HG03025 (cell line): ENCODE data around the gene ASCC3.
"Not testable (repeated sequence)": the region's sequence is repeated elsewhere in the genome, so short reads cannot be mapped to it uniquely, and the experiment has no call there.

Experiments used
- ATAC-seq: cut with Tn5 transposase; IDR thresholded peaks from one replicate; pipeline ENCODE4 v1.9.1; 2021; ENCODE audit warnings: mild to moderate bottlenecking, moderate library complexity; ENCODE audit not compliant: unreplicated experiment, low FRiP score

ASCC3 gene

DNA sequence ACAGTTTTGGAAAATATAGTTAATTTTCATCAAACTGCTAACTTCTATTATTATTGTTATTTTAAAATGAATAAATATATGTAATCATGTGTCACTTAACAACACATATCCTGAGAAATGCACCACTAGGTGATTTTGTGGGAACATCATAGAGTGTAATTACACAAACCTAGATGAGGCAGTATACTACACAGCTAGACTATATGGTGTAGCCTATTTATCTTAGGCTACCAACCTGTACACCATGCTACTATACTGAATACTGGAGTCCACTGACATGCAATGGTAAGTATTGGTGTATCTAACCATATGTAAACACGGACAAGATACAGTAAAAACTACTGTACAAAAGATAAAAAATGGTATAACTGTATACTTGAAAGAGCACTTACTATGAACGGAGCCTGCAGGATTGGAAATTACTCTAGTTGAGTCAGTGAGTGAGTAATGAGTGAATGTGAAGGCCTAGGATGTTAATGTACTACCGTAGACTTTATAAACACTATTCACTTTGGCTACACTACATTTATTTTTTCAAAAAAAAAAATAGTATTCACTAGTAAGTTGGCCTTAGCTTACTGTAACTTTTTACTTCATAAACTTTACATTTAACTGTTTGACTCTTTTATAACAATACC, 72.4 kb downstream of the ASCC3 start:
- ATAC-seq: no peak

GRCh38 chr6:100806296-100806695, 74.8 kb downstream of the ASCC3 start:
- no peak for ATAC-seq

DNA sequence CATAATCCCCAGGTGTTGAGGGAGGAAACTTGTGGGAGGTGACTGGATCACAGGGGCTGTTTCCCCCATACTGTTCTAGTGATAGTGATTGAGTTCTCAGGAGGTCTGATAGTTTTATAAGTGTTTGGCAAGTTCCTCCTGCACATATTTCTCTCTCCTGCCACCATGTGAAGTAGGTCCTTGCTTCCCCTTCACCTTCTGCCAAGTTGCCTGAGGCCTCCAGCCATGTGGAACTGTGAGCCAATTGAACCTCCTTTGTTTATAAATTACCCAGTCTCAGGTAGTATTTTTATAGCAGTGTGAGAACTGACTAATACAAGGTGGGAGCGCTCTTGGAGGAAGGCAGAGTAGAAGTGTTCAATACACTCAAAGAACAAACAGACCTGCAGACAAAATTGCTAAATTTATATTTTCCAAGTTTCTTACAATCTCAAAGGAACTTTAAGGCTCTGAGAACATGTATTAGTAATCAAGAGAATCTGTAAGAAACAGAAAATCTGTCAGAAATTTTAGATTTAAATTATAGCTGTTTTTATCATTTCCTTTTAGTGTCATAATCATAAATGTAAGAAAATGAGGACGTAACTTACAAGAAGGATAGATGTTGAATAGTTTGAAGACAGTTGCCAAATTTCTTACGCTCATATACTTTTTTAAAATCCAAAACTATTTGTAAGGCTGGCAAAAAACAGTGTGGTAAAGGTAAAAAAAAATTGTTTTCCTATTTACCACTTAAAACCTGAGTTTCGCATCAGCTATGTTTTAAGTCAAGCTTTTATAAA, 77.7 kb downstream of the ASCC3 start:
- ATAC-seq: no peak

GRCh38 chr6:100801036-100801435, 80.1 kb downstream of the ASCC3 start:
- ATAC-seq: no peak

DNA sequence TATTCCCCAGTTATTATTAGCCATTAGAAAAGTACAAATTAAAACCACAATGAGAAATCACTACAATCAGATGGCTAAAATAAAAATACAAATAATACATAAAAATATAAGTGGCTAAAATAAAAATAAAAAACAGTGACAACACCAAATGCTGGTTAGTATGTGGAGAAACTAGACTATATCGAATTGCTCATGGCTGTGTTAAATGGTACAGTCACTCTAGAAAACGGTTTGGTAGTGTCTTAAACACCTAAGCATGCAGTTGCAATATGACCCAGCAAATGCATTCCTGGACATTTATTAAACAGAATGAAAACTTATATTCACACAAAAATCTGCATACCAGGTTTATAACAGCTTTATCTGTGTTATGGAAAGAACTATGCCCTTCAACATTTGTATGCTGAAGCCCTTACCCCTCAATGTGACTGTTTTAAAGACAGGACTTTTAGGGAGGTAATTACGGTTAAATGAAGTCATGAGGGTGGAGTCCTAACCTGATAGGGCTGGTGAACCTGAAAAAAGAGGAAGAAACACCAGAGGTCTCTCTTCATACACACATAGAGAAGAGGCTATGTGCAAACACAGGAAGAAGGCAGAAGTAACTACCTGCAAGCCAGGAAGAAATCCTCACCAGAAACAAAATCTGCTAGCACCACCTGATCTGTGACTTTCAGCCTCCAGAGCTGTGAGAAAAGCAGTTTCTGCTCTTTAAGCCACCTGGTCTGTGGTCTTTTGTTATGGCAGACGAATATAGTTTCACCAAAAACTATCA, 84.9 kb downstream of the ASCC3 start:
- peak; percentile 96 for ATAC-seq

- ATAC-seq: no peak
These were observed 91.0 kb downstream of the ASCC3 start for GRCh38 chr6:100790084-100790483.

GRCh38 chr6:100785982-100786381, 95.1 kb downstream of the ASCC3 start:
- ATAC-seq: no peak

GRCh38 chr6:100780648-100781047, 100.5 kb downstream of the ASCC3 start:
- ATAC-seq: no peak

DNA sequence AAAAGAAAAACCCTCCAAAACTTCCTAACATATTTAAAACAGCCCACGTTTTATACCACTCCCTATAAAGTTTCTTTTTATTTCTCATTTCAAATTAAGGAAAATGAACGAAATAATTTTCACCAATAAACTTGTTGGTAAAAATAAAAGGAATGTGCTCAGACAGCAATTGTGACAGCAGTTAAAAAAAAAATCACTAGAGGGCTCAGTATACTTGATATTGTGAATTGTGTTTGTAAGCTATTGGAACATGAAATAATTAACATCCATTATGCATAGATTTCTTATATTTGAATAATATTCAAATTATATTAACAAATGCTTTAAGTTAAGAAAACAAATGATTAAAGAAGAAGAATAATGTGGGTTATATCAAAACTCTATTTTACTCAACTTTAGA, 105.5 kb downstream of the ASCC3 start:
- ATAC-seq: no peak

GRCh38 chr6:100774681-100775080, 106.4 kb downstream of the ASCC3 start:
- no peak for ATAC-seq

DNA sequence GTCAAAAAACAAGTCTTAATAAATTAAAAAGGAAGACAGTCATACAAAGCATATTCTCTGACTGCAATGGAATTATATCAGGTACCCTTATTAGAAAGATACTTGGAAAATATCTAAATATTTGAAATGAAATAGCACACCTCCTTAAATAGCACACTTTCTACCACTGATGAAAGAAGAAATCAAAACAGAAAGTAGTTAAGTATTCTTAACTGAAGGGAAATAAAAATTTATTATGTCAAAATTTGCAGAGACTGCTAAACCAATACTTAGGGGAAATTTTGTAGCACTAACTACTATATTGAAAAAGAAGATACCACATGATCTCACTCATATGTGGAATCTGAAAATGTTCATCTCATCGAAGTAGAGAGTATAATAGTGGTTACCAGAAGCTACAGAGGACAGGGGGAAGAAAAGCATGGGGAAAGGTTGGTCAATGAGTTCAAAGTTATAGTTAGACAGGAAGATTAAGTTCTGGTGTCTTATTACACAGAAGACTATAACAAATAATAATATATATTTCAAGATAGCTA, 112.2 kb downstream of the ASCC3 start:
- no peak for ATAC-seq

- ATAC-seq: no peak
These were observed 117.4 kb downstream of the ASCC3 start for GRCh38 chr6:100763617-100764241.

- no peak for ATAC-seq
These were observed 119.3 kb downstream of the ASCC3 start for GRCh38 chr6:100761841-100762240.

- ATAC-seq: not testable (repeated sequence)
These were observed 122.7 kb downstream of the ASCC3 start for GRCh38 chr6:100758386-100758785.

DNA sequence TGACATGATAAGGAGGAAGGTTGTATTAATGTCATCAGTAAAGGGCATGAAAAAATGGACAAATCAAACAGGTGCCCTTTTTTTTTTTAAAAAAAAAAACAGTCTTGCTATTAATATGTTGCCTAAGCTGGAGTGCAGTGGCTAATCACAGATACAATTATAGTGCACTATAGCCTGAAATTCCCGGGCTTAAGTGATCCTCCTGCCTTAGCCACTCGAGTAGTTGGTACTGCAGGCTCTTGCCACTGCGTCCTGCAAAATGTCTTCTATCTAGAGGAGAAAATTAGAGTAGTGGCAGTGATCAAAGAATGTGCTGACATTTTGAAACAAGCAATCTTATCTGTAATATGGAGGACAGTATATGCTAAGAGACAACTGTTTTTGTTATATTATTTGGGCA, 127.7 kb downstream of the ASCC3 start:
- ATAC-seq: no peak

DNA sequence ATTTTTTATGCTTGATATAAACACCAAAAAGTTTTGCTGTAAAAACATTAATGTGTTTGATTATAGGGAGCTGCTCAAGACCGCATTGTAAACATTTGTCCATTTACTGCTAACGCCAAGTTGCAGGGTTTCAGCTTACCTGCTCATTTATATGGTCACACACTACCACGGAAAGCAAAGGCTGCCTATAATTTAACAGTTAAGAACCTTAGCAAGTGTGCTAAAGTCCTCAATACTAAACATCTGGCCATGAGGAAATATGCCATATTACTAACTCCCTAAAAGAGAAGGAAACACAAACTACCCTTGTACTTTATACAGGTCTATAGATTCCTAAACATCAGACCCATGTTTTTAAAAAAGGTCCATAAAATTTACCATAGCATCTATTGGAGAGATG, 129.5 kb downstream of the ASCC3 start:
- ATAC-seq: no peak

GRCh38 chr6:100745419-100746041, 135.6 kb downstream of the ASCC3 start:
- ATAC-seq: no peak

GRCh38 chr6:100740439-100740838, 140.7 kb downstream of the ASCC3 start:
- ATAC-seq: no peak

- not testable (repeated sequence) for ATAC-seq
These were observed 143.4 kb downstream of the ASCC3 start for GRCh38 chr6:100737720-100738119.

DNA sequence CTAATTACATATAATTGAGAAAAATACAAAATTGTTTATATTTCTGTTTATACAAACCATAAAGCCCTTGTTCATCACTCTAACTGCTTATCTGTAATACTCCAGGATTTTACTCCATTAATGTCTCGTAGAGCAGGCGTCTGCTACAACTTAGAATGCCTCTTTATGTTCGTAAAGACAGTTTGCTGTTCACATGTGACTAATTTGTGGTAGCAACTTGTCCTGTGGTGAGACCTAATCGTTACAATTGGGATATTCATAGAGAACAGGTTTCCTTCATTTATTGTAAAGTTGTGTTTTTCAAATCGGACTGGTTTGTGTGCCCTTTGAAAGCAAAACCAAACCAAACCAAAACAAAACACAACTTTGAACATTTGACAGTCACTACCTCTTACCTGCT, 149.7 kb downstream of the ASCC3 start:
- no peak for ATAC-seq
